ENCODE measurements around the gene UNC5B. TPM values are rescaled to one million over a fixed set of nuclear protein-coding genes. Genes with fewer than 3 reads are reported as not detected.
"Not testable (repeated sequence)": the region's sequence is repeated elsewhere in the genome, so short reads cannot be mapped to it uniquely, and the experiment has no call there.

The UNC5B gene
- total RNA-seq, 1 donor from 2014 or later, result 4.1 TPM

- ATAC-seq (no peak), DNase-seq (ENCODE audit: low spot score) (no peak)
- intact Hi-C loops (cut with DNase I), result no loop called here
These were observed 59.8 kb downstream of the UNC5B start for GRCh38 chr10:71272056-71272771.

- DNase-seq (ENCODE audit: low spot score); ATAC-seq; intact Hi-C loops (cut with DNase I): not testable (repeated sequence)
These were observed 60.6 kb downstream of the UNC5B start for GRCh38 chr10:71272974-71273373.

- no peak for DNase-seq (ENCODE audit: low spot score)
- ATAC-seq, result no peak
- intact Hi-C loops (cut with DNase I), result no loop called here
These were observed 61.1 kb downstream of the UNC5B start for GRCh38 chr10:71273506-71273905.

GRCh38 chr10:71274901-71275796, 62.8 kb downstream of the UNC5B start:
- DNase-seq (ENCODE audit: low spot score) (no peak), ATAC-seq (no peak)
- intact Hi-C loops (cut with DNase I), result no loop called here

GRCh38 chr10:71276873-71277272, 64.5 kb downstream of the UNC5B start:
- DNase-seq (ENCODE audit: low spot score) (no peak), ATAC-seq (no peak)
- intact Hi-C loops (cut with DNase I), result no loop called here

GRCh38 chr10:71277914-71278665, 65.7 kb downstream of the UNC5B start:
- intact Hi-C loops (cut with DNase I), result no loop called here
- DNase-seq (ENCODE audit: low spot score) (no peak), ATAC-seq (no peak)

- ATAC-seq (no peak), DNase-seq (ENCODE audit: low spot score) (no peak)
- intact Hi-C loops (cut with DNase I), result no loop called here
These were observed 66.6 kb downstream of the UNC5B start for GRCh38 chr10:71278691-71279588.

- intact Hi-C loops (cut with DNase I), result no loop called here
- DNase-seq (ENCODE audit: low spot score) (no peak), ATAC-seq (no peak)
These were observed 67.3 kb downstream of the UNC5B start for GRCh38 chr10:71279590-71280170.

GRCh38 chr10:71280216-71280615, 67.8 kb downstream of the UNC5B start:
- ATAC-seq (no peak), DNase-seq (ENCODE audit: low spot score) (no peak)
- intact Hi-C loops (cut with DNase I), result no loop called here

GRCh38 chr10:71280825-71281224, 68.5 kb downstream of the UNC5B start:
- no peak for ATAC-seq
- intact Hi-C loops (cut with DNase I), result no loop called here
- no peak for DNase-seq (ENCODE audit: low spot score)

- no peak for DNase-seq (ENCODE audit: low spot score)
- no peak for ATAC-seq
- intact Hi-C loops (cut with DNase I), result no loop called here
These were observed 69.4 kb downstream of the UNC5B start for GRCh38 chr10:71281646-71282322.

- ATAC-seq (no peak), DNase-seq (ENCODE audit: low spot score) (no peak)
- intact Hi-C loops (cut with DNase I), result no loop called here
These were observed 69.9 kb downstream of the UNC5B start for GRCh38 chr10:71282323-71282680.

GRCh38 chr10:71283410-71283809, 71.0 kb downstream of the UNC5B start:
- intact Hi-C loops (cut with DNase I), result no loop called here
- DNase-seq (ENCODE audit: low spot score) (no peak), ATAC-seq (no peak)

GRCh38 chr10:71283876-71284275, 71.5 kb downstream of the UNC5B start:
- intact Hi-C loops (cut with DNase I), result no loop called here
- DNase-seq (ENCODE audit: low spot score) (no peak), ATAC-seq (no peak)

- intact Hi-C loops (cut with DNase I), result no loop called here
- no peak for ATAC-seq
- no peak for DNase-seq (ENCODE audit: low spot score)
These were observed 72.3 kb downstream of the UNC5B start for GRCh38 chr10:71284544-71285179.

- no peak for DNase-seq (ENCODE audit: low spot score)
- peak; percentile 77 for ATAC-seq
- intact Hi-C loops (cut with DNase I), result no loop called here
These were observed 72.8 kb downstream of the UNC5B start for GRCh38 chr10:71285180-71285545.

- intact Hi-C loops (cut with DNase I), result no loop called here
- ATAC-seq (no peak), DNase-seq (ENCODE audit: low spot score) (no peak)
These were observed 73.6 kb downstream of the UNC5B start for GRCh38 chr10:71285986-71286385.

All from sciatic nerve (tissue), 2 donors.